Middle frontal gyrus (tissue), 1 donor: ENCODE measurements around the gene PAQR9.
"Not testable (repeated sequence)": the region's sequence is repeated elsewhere in the genome, so short reads cannot be mapped to it uniquely, and the experiment has no call there.

Experiments used
- DNase-seq: peaks from one replicate; pipeline ENCODE4 v3.0.0-alpha.2; 2015; ENCODE audit warnings: low spot score; ENCODE audit errors: extremely low spot score

PAQR9 gene, protein sequence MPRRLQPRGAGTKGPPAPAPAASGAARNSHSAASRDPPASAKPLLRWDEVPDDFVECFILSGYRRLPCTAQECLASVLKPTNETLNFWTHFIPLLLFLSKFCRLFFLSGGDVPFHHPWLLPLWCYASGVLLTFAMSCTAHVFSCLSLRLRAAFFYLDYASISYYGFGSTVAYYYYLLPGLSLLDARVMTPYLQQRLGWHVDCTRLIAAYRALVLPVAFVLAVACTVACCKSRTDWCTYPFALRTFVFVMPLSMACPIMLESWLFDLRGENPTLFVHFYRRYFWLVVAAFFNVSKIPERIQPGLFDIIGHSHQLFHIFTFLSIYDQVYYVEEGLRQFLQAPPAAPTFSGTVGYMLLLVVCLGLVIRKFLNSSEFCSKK

DNA sequence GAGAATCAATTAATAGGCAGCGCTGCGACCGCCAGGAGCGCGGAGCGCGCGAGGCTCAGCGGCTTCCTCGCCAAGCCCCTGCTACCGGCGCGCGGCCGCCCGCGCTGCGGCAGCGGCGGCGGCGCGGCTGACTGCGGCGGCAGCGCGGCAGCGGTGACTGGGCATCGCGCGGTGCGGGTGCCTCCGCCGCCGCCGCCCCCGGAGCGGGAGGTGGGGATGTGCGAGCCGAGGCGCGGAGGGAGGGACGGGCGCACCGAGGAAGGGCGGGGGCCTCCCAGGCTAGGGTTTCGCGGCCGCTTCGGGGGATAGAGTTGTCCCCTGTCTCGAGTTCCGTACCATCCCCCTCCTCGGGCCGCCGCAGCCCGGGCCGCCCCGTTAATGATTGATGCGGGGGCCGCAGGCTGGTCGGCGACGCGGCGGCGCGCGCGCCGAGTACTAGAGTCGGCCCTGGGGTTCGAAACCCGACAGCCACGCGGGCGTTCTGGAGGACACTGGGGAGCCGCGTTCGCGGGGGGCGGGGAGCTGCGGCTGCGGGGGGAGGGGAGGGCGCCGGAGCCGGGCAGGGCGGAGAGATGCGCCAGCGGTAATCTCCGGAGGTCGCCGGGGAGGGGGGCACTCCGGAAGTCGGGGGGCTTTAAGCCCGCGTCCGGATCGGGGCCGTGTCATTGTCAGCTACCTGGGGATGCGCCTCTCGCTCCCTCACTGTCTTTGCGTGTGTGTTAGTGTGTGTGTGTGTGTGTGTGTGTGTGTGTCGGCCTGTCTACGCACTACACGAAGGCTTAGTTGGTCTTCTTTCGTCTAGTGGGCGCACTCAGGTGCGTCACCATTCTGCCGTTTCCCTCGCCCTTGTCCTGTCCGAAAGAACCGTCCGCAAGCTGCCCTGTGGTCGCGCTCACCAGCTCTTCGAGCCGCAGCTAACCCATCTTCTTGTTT, at the start of gene PAQR9:
Gene PAQR9 (minus strand): TSS at position 159 of the 933 bp plus-strand sequence. CDS start 338 bp downstream, outside the sequence.
- DNase-seq, result no peak

DNA sequence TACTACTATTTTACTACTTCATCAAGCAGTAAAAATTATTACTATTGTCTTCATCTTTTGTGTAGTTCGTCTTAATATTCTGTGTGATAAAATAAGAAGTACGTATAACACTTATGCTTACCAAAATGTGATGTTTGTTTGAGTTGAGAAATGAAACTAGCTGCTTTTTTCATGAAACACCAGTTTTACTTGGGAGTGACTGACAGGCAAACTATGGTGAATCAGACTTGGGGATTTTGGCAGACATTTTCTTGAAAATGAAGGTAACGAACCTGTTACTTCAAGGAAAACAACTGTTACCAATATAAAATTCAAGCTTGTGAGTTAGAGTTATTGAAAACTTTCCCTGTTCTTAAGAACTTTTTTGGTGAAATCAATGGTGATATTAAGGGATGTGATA, 48.2 kb upstream of the PAQR9 start:
- DNase-seq, result no peak

DNA sequence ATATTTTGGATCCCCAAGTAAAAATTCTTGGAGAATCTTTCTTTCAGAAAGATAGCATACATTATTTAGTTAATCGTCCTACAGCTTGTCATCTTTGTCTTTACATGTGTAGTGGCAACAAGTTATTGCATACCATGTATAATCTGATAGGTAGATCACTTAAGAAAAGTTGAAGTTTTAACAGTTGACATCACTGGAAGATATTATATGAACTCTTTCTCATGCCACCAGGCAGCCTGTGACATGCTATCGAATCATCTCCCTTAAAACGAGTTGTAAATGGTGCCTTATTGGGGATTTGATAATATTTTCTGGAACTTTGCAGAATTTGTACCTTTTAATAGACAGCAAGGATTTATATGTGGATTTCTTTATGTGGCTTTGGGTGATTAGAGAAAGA, 46.5 kb upstream of the PAQR9 start:
- no peak for DNase-seq

- no peak for DNase-seq
Observed at GRCh38 chr3:143004823-143005222, 41.3 kb upstream of the PAQR9 start.

GRCh38 chr3:143002727-143003126, 39.3 kb upstream of the PAQR9 start:
- DNase-seq, result no peak

- no peak for DNase-seq
Observed at GRCh38 chr3:143002083-143002712, 38.7 kb upstream of the PAQR9 start.

DNA sequence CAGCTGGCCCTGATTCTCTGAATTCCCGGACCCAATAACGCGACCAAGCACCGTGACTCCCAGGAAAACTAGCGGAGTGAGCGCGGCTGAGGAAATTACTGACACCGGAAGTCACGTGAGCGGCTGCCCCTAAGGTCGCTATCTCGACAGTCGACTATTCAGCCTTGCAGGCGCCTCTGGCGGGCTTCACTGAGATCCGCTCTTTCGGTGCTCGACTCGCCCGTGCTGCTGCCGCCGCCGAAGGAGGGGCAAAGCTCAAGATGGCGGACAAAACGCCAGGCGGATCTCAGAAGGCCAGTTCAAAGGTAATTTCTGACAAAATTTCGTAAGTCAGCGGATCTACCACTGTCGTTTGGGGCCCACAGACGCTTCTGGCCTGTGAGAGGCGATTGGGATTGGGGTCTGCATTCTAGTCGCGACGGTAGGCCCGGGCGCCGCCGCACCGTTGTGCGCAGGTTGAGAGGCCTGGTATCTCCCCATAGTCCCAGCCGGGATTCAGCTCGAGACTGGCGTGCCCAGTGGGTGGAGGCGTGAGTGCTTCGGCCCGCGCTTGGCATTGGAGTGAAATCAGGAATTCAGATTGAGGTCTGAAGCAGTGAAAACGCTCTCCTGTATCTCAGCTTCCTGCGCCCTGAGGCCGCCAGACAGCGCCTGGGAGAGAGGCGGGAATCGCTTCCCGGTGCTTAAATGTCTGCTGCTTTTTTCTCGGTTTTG, 38.1 kb upstream of the PAQR9 start, which contains the start of gene U2SURP:
Gene U2SURP (plus strand): TSS at position 202 of the 714 bp plus-strand sequence. CDS start 59 bp downstream, at position 261.
- peak; percentile 97 for DNase-seq

GRCh38 chr3:143001034-143001368, 37.5 kb upstream of the PAQR9 start:
- no peak for DNase-seq

DNA sequence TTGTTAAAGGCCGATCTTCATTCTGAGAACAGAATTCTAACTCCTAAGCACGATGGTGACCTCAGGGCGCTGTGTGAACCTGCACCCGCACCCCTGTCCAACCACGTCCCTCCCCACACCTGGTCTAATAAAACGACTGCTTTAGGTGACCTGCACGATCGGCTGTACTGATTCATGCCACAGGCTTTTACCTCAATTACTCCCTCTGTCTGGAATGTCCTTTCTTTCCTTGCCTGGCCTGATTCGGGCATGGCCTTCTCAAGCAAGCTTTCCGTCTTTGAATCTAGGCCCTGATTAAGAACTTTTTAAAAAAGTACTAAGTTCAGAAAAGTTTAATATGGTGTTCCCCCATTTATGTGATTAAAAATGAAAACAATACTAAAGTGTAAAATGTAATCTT, 37.1 kb upstream of the PAQR9 start:
- DNase-seq, result no peak

- no peak for DNase-seq
Observed at GRCh38 chr3:142999881-143000280, 36.4 kb upstream of the PAQR9 start.

DNA sequence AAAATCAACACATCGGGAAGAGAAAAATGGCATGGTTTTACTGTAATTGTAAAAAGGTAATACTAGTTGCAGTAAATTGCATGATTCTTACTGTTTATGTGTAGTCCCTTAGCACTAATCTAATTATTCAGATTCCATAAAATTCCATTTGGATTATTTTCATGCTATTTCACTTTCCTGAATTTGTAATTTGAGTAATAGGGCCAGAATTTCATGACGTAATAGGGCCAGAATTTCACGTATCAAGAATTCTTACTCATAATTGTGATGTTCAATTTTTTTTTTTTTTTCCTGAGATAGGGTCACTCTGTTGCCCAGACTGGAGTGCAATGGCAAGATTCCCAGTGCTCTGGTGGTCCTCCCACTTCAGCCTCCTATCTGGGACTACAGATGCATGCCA, 35.0 kb upstream of the PAQR9 start:
- no peak for DNase-seq

GRCh38 chr3:142997330-142997729, 33.9 kb upstream of the PAQR9 start:
- no peak for DNase-seq

- peak; percentile 54 for DNase-seq
Observed at GRCh38 chr3:142993958-142994442, 30.5 kb upstream of the PAQR9 start.

- DNase-seq, result no peak
Observed at GRCh38 chr3:142992323-142992722, 28.8 kb upstream of the PAQR9 start.

DNA sequence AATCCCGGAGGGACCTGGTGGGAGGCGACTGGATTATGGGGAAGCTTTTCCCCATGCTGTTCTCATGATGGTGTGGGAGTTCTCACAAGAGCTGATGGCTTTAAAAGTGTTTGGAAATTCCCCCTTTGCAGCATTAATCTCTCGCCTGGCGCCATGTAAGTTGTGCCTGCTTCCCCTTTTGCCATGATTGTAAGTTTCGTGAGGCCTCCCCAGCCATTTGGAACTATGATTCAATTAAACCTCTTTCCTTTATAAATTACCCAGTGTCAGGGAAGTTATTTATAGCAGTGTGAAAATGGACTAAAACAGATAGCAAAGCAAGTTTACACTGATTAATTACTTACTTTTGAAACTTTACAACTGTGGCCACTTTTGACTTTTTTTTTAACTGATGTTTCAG, 27.2 kb upstream of the PAQR9 start:
- DNase-seq, result no peak

DNA sequence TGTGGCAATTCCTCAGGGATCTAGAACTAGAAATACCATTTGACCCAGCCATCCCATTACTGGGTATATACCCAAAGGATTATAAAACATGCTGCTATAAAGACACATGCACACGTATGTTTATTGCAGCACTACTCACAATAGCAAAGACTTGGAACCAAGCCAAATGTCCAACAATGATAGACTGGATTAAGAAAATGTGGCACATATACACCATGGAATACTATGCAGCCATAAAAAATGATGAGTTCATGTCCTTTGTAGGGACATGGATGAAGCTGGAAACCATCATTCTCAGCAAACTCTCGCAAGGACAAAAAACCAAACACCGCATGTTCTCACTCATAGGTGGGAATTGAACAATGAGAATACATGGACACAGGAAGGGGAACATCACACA, 25.4 kb upstream of the PAQR9 start:
- DNase-seq, result not testable (repeated sequence)

DNA sequence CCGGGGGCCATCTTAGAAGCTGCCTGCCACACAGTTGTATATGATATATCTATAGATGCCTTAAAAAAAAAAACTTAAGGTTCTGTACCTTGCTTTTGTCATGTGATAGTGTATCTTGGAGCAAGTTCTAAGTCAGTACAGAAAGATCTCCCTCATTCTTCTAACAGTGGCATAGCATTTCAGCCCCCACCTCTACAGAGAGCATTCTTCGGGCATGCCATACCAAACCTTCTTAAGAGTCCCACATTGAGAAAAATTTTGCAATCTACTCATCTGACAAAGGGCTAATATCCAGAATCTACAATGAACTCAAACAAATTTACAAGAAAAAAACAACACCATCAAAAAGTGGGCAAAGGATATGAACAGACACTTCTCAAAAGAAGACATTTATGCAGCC, 24.7 kb upstream of the PAQR9 start:
- not testable (repeated sequence) for DNase-seq

DNA sequence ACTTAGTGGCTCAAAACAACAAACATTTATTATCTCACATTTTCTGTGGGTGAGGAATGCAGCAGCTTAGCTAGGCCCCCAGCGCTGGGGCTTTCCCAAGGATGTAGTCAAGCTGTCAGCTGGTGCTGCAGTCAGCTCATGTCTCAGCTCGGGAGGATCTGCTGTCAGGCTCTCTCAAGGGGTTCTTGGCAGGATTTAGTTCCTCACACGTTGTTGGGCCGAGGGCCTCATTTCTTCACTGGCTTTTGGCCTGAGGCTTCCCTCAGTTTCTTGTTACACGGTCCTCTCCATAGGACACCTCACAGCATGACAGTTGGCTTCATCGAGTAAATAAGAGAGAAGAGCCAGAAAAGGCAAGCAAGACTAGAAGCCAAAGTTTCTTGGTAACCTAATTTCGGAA, 24.2 kb upstream of the PAQR9 start:
- no peak for DNase-seq

- DNase-seq, result no peak
Observed at GRCh38 chr3:142987080-142987700, 23.7 kb upstream of the PAQR9 start.

GRCh38 chr3:142984255-142984654, 20.8 kb upstream of the PAQR9 start:
- no peak for DNase-seq

GRCh38 chr3:142983318-142983717, 19.8 kb upstream of the PAQR9 start:
- DNase-seq, result no peak
